Cardiac fibroblast (primary cell): ENCODE measurements around the gene GSS.

Source experiments
- DNase-seq, 2 donors: peaks; one replicate each; pipeline versions ENCODE4 v3.0.0 to v3.0.0-alpha.2; 2010; ENCODE audit warnings: low read depth in 2 of 2
- H3K4me3 ChIP-seq, 2 donors: replicated peaks in 1 of 2; 1 replicate in 1 of 2; 2 replicates in 1 of 2; pipeline ENCODE4 v1.5.1; 2011; ENCODE audit warnings: low read depth in 2 of 2, low read length in 2 of 2, mild to moderate bottlenecking in 2 of 2, moderate library complexity in 1 of 2
- CTCF ChIP-seq: IDR thresholded peaks from one replicate; pipeline ENCODE4 v1.5.1; 2011; ENCODE audit warnings: low read depth, mild to moderate bottlenecking, low read length, inconsistent platforms

Gene GSS

DNA sequence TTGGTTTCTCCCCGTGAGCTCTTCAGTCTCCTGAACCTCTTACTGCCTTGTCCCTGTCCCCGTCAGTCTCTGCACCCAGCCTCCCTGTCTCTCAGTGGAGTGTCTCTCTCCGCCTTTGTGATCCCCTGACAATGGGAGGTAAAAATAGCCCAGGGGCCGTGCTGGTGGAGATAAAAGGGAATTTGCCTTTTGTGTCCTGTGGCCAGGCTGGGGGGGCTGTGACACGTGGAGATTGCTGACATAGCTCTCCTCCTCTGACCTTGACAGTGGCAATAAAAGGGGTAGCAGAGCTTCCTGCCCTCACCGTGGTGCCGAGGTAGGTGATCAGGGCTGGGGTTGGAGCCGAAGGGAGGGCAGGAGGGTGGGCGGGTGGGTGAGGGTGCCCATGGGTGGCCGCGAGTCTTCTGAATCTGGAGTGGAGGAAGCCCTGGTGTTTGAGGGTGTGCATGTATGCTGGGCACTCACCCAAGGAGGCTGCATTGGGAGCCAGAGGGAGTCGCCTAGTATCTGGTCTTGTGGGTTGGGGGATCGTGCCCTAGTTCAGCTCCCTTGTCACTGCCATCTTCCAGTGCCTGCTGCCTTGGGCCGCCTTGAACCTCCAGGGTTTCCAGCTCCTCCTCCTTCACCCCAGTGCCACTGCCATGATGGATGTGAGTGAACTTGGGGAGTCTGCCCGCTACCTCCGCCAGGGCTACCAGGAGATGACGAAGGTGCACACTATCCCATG, 21.9 kb upstream of the GSS start:
- TF ChIP-seq CTCF, result no peak
- H3K4me3 ChIP-seq, result no peak overlapping the region
- no peak for DNase-seq

- no peak for DNase-seq
- no peak overlapping the region for H3K4me3 ChIP-seq
- no peak for TF ChIP-seq CTCF
These were observed 20.7 kb upstream of the GSS start for GRCh38 chr20:34976286-34976685.

- DNase-seq, result no peak
- H3K4me3 ChIP-seq, result no peak overlapping the region
- no peak for TF ChIP-seq CTCF
These were observed 18.6 kb upstream of the GSS start for GRCh38 chr20:34974246-34974645.

- DNase-seq, result no peak
- no peak for TF ChIP-seq CTCF
- H3K4me3 ChIP-seq, result no peak overlapping the region
These were observed 16.1 kb upstream of the GSS start for GRCh38 chr20:34971561-34972235.

GRCh38 chr20:34970846-34971560, 15.4 kb upstream of the GSS start:
- H3K4me3 ChIP-seq, result no peak overlapping the region
- no peak for DNase-seq
- no peak for TF ChIP-seq CTCF

DNA sequence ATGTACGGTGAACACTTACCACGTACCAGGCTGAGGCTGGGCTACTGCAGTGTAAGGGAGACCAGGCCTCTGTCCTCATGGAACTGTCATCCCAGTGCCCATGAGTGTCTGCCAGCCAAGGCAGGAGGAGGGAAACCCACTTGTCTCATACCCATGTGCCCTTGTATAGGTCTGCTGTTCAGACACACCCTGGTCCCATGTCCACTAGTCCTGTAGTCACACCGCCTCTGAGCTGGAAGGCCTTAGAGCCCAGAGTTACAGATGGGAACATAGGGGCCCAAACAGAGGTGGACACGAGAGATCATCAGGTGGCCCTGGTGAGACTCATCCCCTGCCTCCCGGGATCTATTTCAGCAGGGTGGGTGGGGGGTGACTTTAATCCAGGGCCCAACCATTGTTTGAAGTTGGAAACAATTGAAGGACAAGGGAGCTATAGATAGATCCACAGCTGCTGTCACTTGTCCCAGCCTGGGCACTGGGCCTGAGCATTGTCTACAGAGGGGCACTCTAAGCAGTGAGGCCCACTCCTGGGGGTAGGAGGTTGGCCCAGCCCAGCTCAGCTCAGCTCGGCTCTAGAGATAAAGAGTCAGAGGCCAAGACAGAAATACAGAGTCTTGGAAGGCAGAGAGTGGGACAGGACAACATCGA, 14.7 kb upstream of the GSS start:
- DNase-seq, result no peak
- H3K4me3 ChIP-seq, result no peak overlapping the region
- no peak for TF ChIP-seq CTCF
